NT2/D1 (cell line): ENCODE data around the gene CDCA3.

Experiments used
- SUZ12 ChIP-seq: IDR thresholded peaks from 2 replicates; pipeline ENCODE4 v1.6.1; 2011; ENCODE audit not compliant: insufficient read length, insufficient read depth; ENCODE audit errors: extremely low read depth
- YY1 ChIP-seq: IDR thresholded peaks from 2 replicates; pipeline ENCODE4 v1.6.1; 2011; ENCODE audit not compliant: insufficient read length, insufficient read depth
- ZNF274 ChIP-seq: IDR thresholded peaks from 2 replicates; pipeline ENCODE4 v1.6.1; 2011; ENCODE audit warnings: mild to moderate bottlenecking, low read depth, low read length

GRCh38 chr12:6827437-6827911 lies 23.6 kb downstream of the CDCA3 start:
- TF ChIP-seq ZNF274 (no peak), YY1 (no peak), SUZ12 (no peak)
